ENCODE results near the gene TMC4.

DNA sequence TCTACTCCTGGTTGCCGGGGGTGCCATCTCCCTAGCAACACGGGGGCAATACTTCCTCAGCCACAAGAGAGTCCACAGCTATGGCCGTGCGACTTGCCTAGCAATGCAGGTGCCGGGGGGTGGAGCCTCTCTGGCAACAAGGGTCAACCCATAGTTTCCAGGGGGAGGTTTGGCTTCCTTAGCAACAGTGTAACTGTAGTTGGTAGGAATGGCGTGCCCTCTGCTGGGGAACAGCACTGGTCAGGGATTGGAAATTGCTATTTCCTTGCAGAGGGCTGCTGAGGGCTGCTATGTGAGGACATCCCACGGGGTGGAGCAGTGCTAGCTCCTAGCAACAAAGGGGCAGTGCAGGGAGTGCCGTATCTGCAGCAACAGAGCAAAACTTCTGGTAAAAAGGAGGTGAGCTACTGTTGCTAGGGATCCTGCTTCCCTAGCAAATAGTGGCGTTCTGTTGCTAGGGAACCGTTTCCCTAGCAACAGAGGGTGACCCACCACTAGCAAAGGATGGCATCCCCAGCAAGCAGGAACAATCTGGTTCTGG lies 7.0 kb upstream of the TMC4 start:
- TF ChIP-seq CTCF (IDR thresholded peaks at IDR 0.05) (no peak), POLR2A (IDR thresholded peaks at IDR 0.05) (no peak)

Data from thyroid gland (tissue), 4 donors.